CMK (cell line): ENCODE data around the gene HSF2BP.
"Not testable (repeated sequence)": the region's sequence is repeated elsewhere in the genome, so short reads cannot be mapped to it uniquely, and the experiment has no call there.

Source experiments
- DNase-seq: peaks from one replicate; pipeline ENCODE4 v3.0.0-alpha.2; 2010; ENCODE audit warnings: low read depth

The HSF2BP gene

GRCh38 chr21:43597540-43598250 lies 61.6 kb downstream of the HSF2BP start:
- no peak for DNase-seq

- no peak for DNase-seq
These were observed 62.2 kb downstream of the HSF2BP start for GRCh38 chr21:43597052-43597451.

GRCh38 chr21:43596616-43597015 lies 62.7 kb downstream of the HSF2BP start:
- no peak for DNase-seq

GRCh38 chr21:43595769-43596168 lies 63.5 kb downstream of the HSF2BP start:
- not testable (repeated sequence) for DNase-seq

- no peak for DNase-seq
These were observed 66.2 kb downstream of the HSF2BP start for GRCh38 chr21:43593078-43593477.

GRCh38 chr21:43591571-43591970 lies 67.7 kb downstream of the HSF2BP start:
- DNase-seq, result no peak

GRCh38 chr21:43590194-43590593 lies 69.1 kb downstream of the HSF2BP start:
- DNase-seq, result no peak

- DNase-seq, result no peak
These were observed 70.3 kb downstream of the HSF2BP start for GRCh38 chr21:43588957-43589356.

GRCh38 chr21:43585924-43586413 lies 73.3 kb downstream of the HSF2BP start:
- no peak for DNase-seq

- no peak for DNase-seq
These were observed 73.8 kb downstream of the HSF2BP start for GRCh38 chr21:43585514-43585913.

- DNase-seq, result no peak
These were observed 77.8 kb downstream of the HSF2BP start for GRCh38 chr21:43581453-43581852.

GRCh38 chr21:43578677-43579303 lies 80.5 kb downstream of the HSF2BP start:
- DNase-seq, result no peak

GRCh38 chr21:43575473-43575844 lies 83.8 kb downstream of the HSF2BP start:
- DNase-seq, result no peak

- no peak for DNase-seq
These were observed 84.4 kb downstream of the HSF2BP start for GRCh38 chr21:43574741-43575472.

GRCh38 chr21:43573921-43574320 lies 85.4 kb downstream of the HSF2BP start:
- no peak for DNase-seq

GRCh38 chr21:43572446-43572845 lies 86.8 kb downstream of the HSF2BP start:
- DNase-seq, result no peak

GRCh38 chr21:43571976-43572375 lies 87.3 kb downstream of the HSF2BP start:
- DNase-seq, result no peak

- DNase-seq, result not testable (repeated sequence)
These were observed 89.1 kb downstream of the HSF2BP start for GRCh38 chr21:43570195-43570594.

GRCh38 chr21:43562451-43562850 lies 96.8 kb downstream of the HSF2BP start:
- DNase-seq, result not testable (repeated sequence)

GRCh38 chr21:43540561-43540960 lies 118.7 kb downstream of the HSF2BP start:
- DNase-seq, result not testable (repeated sequence)

GRCh38 chr21:43522495-43523131 lies 136.7 kb downstream of the HSF2BP start:
- not testable (repeated sequence) for DNase-seq

- DNase-seq, result not testable (repeated sequence)
These were observed 141.6 kb downstream of the HSF2BP start for GRCh38 chr21:43517701-43518100.
